Panc1 (cell line): ENCODE measurements around the gene ASCC3.

Experiments
- CTCF ChIP-seq: fragments of 450-650 bp; IDR thresholded peaks from 2 replicates; pipeline ENCODE4 v1.5.1; 2017; ENCODE audit warnings: mild to moderate bottlenecking
- POLR2AphosphoS5 ChIP-seq: IDR thresholded peaks from 2 replicates; pipeline ENCODE4 v1.6.1; 2012; ENCODE audit warnings: mild to moderate bottlenecking, low read depth, low read length, moderate library complexity
- REST ChIP-seq, 2 experiments: IDR thresholded peaks; 2 replicates each; pipeline ENCODE4 v1.6.1; 2011 to 2012; ENCODE audit warnings: low read depth in 2 of 2, control low read depth in 1 of 2, low read length in 1 of 2, mild to moderate bottlenecking in 1 of 2, moderate library complexity in 1 of 2; ENCODE audit not compliant: insufficient read depth in 1 of 2

- TF ChIP-seq CTCF (no peak), REST (IDR thresholded peaks at IDR 0.05; ENCODE audit: insufficient read depth in 1 of 2, low read depth in 2 of 2, low read length in 1 of 2) (no peak), POLR2AphosphoS5 (no peak)
These were observed 154.5 kb downstream of the ASCC3 start for GRCh38 chr6:100726666-100727065.
